DND-41 (cell line): ENCODE results near the gene HSBP1L1.

Source experiments
- EZH2 ChIP-seq: IDR thresholded peaks from 3 replicates; pipeline ENCODE4 v1.6.1; 2012; ENCODE audit warnings: borderline replicate concordance, low read depth, mild to moderate bottlenecking, moderate library complexity, low read length, inconsistent platforms; ENCODE audit not compliant: severe bottlenecking
- TF ChIP-seq, protein P1 (sequence below): IDR thresholded peaks from 2 replicates; pipeline ENCODE4 v1.5.1; 2012; ENCODE audit warnings: borderline replicate concordance, low read length, moderate library complexity, mild to moderate bottlenecking; ENCODE audit not compliant: poor library complexity, severe bottlenecking; ENCODE audit errors: extremely low read depth

DNA sequence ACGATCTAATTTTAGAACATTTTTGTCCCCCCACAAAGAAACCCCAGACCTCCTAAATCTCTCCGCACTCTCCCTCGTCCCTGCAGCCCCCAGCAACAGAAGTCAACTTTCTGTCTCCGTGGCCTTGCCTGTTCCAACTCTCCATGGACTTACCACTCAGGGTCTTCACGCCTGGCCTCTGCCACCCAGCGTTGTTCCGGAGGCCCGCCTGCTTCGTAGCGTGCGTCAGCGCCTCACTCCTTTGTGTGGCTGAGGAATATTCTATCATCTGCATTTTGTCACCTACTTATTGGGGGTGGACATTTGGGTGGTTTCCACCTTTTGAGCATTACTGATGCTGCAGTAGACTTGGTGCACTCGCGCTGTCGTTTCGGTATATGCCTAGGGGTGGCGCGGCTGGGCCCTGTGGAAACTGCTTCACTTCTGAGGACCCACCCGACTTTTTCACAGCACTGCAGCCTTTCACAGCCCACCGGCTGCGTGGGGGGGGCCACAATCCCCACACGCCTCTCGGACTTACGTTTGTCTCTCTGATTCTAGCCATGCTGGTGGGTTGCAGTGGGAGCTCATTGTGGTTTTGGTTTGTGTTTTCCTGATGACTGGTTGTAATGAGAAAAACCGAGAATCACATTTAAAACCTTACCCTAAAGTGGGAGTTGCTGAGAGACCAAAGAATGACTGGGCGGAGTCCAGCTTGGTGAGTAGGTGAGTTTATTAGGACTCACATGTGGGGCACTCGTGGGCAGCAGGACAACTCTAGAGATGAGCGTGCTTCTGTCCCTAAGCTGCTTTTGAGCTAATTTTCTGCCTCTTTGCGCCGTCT, 1.4 kb upstream of the HSBP1L1 start:
- TF ChIP-seq EZH2: no peak
- TF ChIP-seq, protein P1, sequence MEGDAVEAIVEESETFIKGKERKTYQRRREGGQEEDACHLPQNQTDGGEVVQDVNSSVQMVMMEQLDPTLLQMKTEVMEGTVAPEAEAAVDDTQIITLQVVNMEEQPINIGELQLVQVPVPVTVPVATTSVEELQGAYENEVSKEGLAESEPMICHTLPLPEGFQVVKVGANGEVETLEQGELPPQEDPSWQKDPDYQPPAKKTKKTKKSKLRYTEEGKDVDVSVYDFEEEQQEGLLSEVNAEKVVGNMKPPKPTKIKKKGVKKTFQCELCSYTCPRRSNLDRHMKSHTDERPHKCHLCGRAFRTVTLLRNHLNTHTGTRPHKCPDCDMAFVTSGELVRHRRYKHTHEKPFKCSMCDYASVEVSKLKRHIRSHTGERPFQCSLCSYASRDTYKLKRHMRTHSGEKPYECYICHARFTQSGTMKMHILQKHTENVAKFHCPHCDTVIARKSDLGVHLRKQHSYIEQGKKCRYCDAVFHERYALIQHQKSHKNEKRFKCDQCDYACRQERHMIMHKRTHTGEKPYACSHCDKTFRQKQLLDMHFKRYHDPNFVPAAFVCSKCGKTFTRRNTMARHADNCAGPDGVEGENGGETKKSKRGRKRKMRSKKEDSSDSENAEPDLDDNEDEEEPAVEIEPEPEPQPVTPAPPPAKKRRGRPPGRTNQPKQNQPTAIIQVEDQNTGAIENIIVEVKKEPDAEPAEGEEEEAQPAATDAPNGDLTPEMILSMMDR: no peak
